MG63 (cell line): Measurements from ENCODE around the gene TMEM8B. TPM values are rescaled to one million over a fixed set of nuclear protein-coding genes. Genes with fewer than 3 reads are reported as not detected.
"Not testable (repeated sequence)": the region's sequence is repeated elsewhere in the genome, so short reads cannot be mapped to it uniquely, and the experiment has no call there.

Experiments
- DNase-seq: peaks from one replicate; pipeline ENCODE4 v3.0.0-alpha.2; 2020
- H3K27me3 ChIP-seq: fragments of 250-450 bp; sonication (Bioruptor Pico); 2 replicates; pipeline ENCODE4 v1.5.1; 2020; ENCODE audit warnings: mild to moderate bottlenecking, moderate library complexity
- H3K36me3 ChIP-seq: fragments of 250-450 bp; sonication (Bioruptor Pico); 2 replicates; pipeline ENCODE4 v1.5.1; 2020; ENCODE audit warnings: mild to moderate bottlenecking, moderate library complexity
- H3K4me3 ChIP-seq: fragments of 250-450 bp; sonication (Bioruptor Pico); 2 replicates; pipeline ENCODE4 v1.5.1; 2020; ENCODE audit warnings: mild to moderate bottlenecking, moderate library complexity
- H3K9me3 ChIP-seq: fragments of 250-450 bp; sonication (Bioruptor Pico); 2 replicates; pipeline ENCODE4 v1.5.1; 2020; ENCODE audit warnings: mild to moderate bottlenecking, moderate library complexity
- total RNA-seq: library from RNA; depleted of rRNA; stranded (reverse); fragments of >200 nt; shearing (Covaris generic); gene quantifications from 2 replicates; pipeline ENCODE4 v1.2.3, GENCODE V29; 2014; ENCODE audit warnings: low replicate concordance

TMEM8B gene
- total RNA-seq, 1 experiment from 2014 or later, result 3.6 TPM

DNA sequence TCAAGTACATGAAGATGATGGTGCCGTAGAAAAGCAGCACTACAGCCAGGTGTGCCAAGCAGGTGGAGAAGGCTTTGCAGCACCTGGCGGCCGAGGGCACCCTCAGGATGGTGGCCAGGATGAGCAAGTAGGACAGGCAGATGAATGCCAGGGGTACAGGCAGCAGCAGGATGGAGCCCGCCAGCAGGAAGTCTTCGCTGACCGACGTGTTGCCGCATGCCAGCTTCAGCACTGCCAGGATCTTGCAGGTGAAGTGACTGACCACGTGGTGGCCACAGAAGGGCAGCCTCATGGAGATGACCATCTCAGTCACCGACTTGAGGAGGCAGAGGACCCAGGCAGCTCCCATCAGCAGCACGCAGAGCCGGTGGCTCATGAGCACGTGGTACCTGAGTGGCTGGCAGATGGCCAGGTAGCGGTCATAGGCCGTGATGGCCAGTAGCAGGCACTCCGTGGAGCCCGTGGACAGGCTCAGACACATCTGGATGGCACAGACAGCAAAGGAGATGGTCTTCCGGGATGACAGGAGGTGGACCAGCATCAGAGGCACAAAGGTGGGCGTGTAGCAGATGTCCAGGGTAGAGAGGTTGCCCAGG is 40.7 kb downstream of the TMEM8B start:
- Histone ChIP-seq H3K4me3 (no peak overlapping the region), H3K27me3 (no peaks in the 10 kb centered on the region), H3K9me3 (no peaks in the 10 kb centered on the region), H3K36me3 (no peaks in the 10 kb centered on the region)
- no peak for DNase-seq

- Histone ChIP-seq H3K36me3 (no peaks in the 10 kb centered on the region), H3K9me3 (peaks cover 2% of the 10 kb centered on the region; the same call in 1 of the 2 replicates), H3K4me3 (no peak within 1 kb of the TSS), H3K27me3 (no peaks in the 10 kb centered on the region)
- no peak for DNase-seq
Observed at GRCh38 chr9:35870351-35870923, 41.4 kb downstream of the TMEM8B start, which contains the start of gene OR13J1. TSS of gene OR13J1 (minus strand) at chr9:35870401. CDS start at chr9:35870401, 0 bp downstream.

GRCh38 chr9:35871545-35871944 is 42.5 kb downstream of the TMEM8B start:
- peak; percentile 50 for DNase-seq
- no peaks in the 10 kb centered on the region for H3K27me3 ChIP-seq
- peaks cover 5% of the 10 kb centered on the region for H3K9me3 ChIP-seq
- H3K36me3 ChIP-seq, result no peaks in the 10 kb centered on the region
- no peak overlapping the region for H3K4me3 ChIP-seq

GRCh38 chr9:35872505-35872904 is 43.5 kb downstream of the TMEM8B start:
- Histone ChIP-seq H3K4me3 (no peak overlapping the region), H3K27me3 (no peaks in the 10 kb centered on the region), H3K36me3 (no peaks in the 10 kb centered on the region), H3K9me3 (peaks cover 11% of the 10 kb centered on the region)
- DNase-seq, result no peak

GRCh38 chr9:35882263-35882848 is 53.3 kb downstream of the TMEM8B start:
- Histone ChIP-seq H3K36me3 (no peaks in the 10 kb centered on the region), H3K27me3 (no peaks in the 10 kb centered on the region)

GRCh38 chr9:35882996-35883395 is 54.0 kb downstream of the TMEM8B start:
- DNase-seq, result no peak
- Histone ChIP-seq H3K36me3 (no peaks in the 10 kb centered on the region), H3K27me3 (no peaks in the 10 kb centered on the region), H3K9me3 (no peaks in the 10 kb centered on the region), H3K4me3 (no peak overlapping the region)

More at GRCh38 chr9:35882263-35882848, 53.3 kb downstream of the TMEM8B start:
- peak overlapping the region; percentile 4; the same call in 1 of the 2 replicates for H3K4me3 ChIP-seq
- DNase-seq, result peak; percentile 88
- no peaks in the 10 kb centered on the region; the same call in 1 of the 2 replicates for H3K9me3 ChIP-seq

GRCh38 chr9:35884908-35885307 is 55.9 kb downstream of the TMEM8B start:
- H3K27me3 ChIP-seq, DNase-seq, H3K36me3 ChIP-seq, H3K4me3 ChIP-seq, H3K9me3 ChIP-seq: not testable (repeated sequence)

DNA sequence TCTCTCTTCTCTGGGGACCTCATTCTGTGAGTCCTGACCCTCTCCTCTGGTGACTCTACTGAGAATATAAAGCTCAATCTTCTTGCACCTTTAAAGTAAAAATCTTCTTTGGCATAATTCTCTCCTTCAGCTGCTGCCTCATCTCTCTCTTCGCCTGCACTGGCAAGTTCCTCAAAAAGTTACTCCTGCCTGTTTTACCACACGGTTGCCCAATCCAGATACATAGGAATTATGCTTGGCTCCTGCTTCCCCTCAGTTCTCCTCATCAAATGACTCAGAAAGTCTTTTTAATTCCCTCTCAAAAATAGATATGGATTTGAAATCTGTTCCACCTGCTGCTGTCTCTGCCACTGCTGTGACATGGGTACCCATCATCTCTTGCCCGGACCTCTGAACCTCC is 62.6 kb downstream of the TMEM8B start:
- H3K36me3 ChIP-seq, result no peaks in the 10 kb centered on the region
- no peaks in the 10 kb centered on the region for H3K27me3 ChIP-seq
- DNase-seq, result no peak
- no peak overlapping the region for H3K4me3 ChIP-seq
- H3K9me3 ChIP-seq, result no peaks in the 10 kb centered on the region

DNA sequence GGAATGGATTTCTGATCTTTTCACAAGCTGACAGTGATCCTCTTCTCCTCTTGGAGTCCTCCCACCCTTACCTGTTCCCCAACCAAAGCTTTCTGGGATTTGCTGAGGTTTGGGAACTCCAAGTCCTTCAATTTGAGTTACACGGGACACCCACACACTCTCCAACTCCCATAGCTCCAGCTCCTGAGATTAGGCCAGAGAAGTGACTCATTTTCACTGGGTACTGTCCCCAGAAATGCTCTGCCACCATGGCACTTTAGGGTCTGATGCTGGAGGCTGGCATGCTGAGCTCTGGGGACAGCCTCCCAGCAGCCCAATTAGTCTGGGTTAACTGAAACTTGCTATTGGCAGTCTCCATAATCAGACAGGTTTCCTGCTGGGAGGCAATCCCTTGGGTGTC is 63.0 kb downstream of the TMEM8B start:
- Histone ChIP-seq H3K9me3 (no peaks in the 10 kb centered on the region), H3K27me3 (no peaks in the 10 kb centered on the region), H3K36me3 (no peaks in the 10 kb centered on the region), H3K4me3 (no peak overlapping the region)
- DNase-seq, result no peak

GRCh38 chr9:35896570-35896969 is 67.5 kb downstream of the TMEM8B start:
- Histone ChIP-seq H3K36me3 (no peaks in the 10 kb centered on the region), H3K9me3 (no peaks in the 10 kb centered on the region), H3K4me3 (no peak overlapping the region), H3K27me3 (no peaks in the 10 kb centered on the region)
- no peak for DNase-seq

GRCh38 chr9:35897376-35898099 is 68.5 kb downstream of the TMEM8B start:
- H3K4me3 ChIP-seq, H3K36me3 ChIP-seq, DNase-seq, H3K27me3 ChIP-seq, H3K9me3 ChIP-seq: not testable (repeated sequence)

GRCh38 chr9:35898337-35898736 is 69.3 kb downstream of the TMEM8B start:
- H3K4me3 ChIP-seq, result no peak overlapping the region
- no peaks in the 10 kb centered on the region for H3K36me3 ChIP-seq
- no peaks in the 10 kb centered on the region for H3K27me3 ChIP-seq
- DNase-seq, result no peak
- H3K9me3 ChIP-seq, result no peaks in the 10 kb centered on the region

DNA sequence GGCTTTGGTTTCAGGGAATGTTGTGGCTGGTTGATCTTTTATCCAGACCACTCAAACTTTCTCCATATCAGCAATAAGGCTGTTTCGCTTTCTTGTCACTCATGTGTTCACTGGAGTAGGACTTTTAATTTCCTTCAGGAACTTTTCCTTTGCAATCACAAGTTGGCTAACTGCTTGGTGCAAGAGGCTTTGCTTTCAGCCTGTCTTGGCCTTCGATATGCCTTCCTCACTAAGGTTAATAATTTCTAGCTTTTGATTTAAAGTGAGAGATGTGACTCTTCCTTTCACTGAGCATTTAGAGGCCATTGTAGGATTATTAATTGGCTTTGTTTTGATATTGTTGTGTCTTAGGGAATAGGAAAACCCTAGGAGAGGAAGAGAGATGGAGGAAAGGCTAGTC is 70.0 kb downstream of the TMEM8B start:
- Histone ChIP-seq H3K4me3 (no peak overlapping the region), H3K27me3 (no peaks in the 10 kb centered on the region), H3K36me3 (no peaks in the 10 kb centered on the region), H3K9me3 (no peaks in the 10 kb centered on the region)
- no peak for DNase-seq

DNA sequence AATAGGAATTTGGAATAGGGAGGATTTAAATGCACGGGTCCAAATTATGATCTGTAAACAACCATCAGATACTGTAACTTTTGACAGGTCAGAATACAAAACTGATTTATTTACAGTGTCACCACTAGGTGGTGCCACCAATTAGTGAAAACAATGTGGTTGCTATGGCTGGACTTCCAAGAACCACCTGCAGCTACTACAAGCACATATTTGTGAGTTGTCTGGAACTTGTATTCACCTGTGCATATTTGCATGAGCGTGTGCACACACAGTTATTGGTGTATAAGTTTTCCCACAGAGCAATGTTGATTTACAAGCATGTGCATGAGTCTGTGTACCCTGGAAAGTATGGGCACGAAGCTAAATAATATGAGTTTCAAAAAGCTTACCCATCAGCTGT is 74.0 kb downstream of the TMEM8B start:
- no peaks in the 10 kb centered on the region for H3K9me3 ChIP-seq
- no peak overlapping the region for H3K4me3 ChIP-seq
- H3K27me3 ChIP-seq, result no peaks in the 10 kb centered on the region
- DNase-seq, result peak; percentile 31
- peaks cover 7% of the 10 kb centered on the region; the same call in 1 of the 2 replicates for H3K36me3 ChIP-seq

- Histone ChIP-seq H3K36me3 (peaks cover 20% of the 10 kb centered on the region), H3K4me3 (no peak overlapping the region), H3K27me3 (no peaks in the 10 kb centered on the region), H3K9me3 (no peaks in the 10 kb centered on the region)
- no peak for DNase-seq
Observed at GRCh38 chr9:35904338-35904737, 75.3 kb downstream of the TMEM8B start.

GRCh38 chr9:35905051-35905781 is 76.2 kb downstream of the TMEM8B start:
- DNase-seq, result peak; percentile 87
- H3K4me3 ChIP-seq, result peak overlapping the region; percentile 56
- peaks cover 28% of the 10 kb centered on the region for H3K36me3 ChIP-seq
- no peaks in the 10 kb centered on the region for H3K27me3 ChIP-seq
- H3K9me3 ChIP-seq, result no peaks in the 10 kb centered on the region
